Peyer's patch (tissue), 4 donors: ENCODE results near the gene ZPBP2. TPM values are rescaled to one million over a fixed set of nuclear protein-coding genes. Genes with fewer than 3 reads are reported as not detected.
"Not testable (repeated sequence)": the region's sequence is repeated elsewhere in the genome, so short reads cannot be mapped to it uniquely, and the experiment has no call there.

Experiments used
- DNase-seq, 3 donors: peaks; one replicate each; pipeline ENCODE4 v3.0.0-alpha.2; 2017 to 2019
- H3K27ac ChIP-seq, 4 donors: fragments of 200-600 bp; sonication (generic); one replicate each; pipeline ENCODE4 v1.5.1; 2016 to 2019
- H3K27me3 ChIP-seq, 2 donors: fragments of 200-600 bp; sonication (generic); one replicate each; pipeline ENCODE4 v1.5.1; 2019
- H3K36me3 ChIP-seq, 3 donors: fragments of 200-600 bp; sonication (generic); one replicate each; pipeline ENCODE4 v1.5.1; 2016 to 2019
- H3K4me1 ChIP-seq, 4 donors: fragments of 200-600 bp; sonication (generic); one replicate each; pipeline ENCODE4 v1.5.1; 2016 to 2019
- H3K4me3 ChIP-seq, 4 donors: fragments of 200-600 bp; sonication (generic); 1 replicate in 3 of 4; 2 replicates in 1 of 4; pipeline ENCODE4 v1.5.1; 2016 to 2019; ENCODE audit warnings: mild to moderate bottlenecking in 1 of 4
- H3K9me3 ChIP-seq, 4 donors: fragments of 200-600 bp; sonication (generic); one replicate each; pipeline ENCODE4 v1.5.1; 2016 to 2019; ENCODE audit warnings: mild to moderate bottlenecking in 1 of 4
- POLR2A ChIP-seq, 2 donors: fragments of 450-650 bp; IDR thresholded peaks; one replicate each; pipeline ENCODE4 v1.5.1; 2017; ENCODE audit warnings: antibody characterized with exemption in 2 of 2, mild to moderate bottlenecking in 2 of 2, moderate library complexity in 2 of 2
- total RNA-seq, 4 donors: library from RNA; depleted of rRNA; stranded (reverse); fragments of >200 nt; gene quantifications; one replicate each; pipeline ENCODE4 v1.1.0, GENCODE V29; 2016
- TF ChIP-seq, protein P1 (sequence below), 6 experiments: fragments of 450-650 bp in 4 of 6; fragments of 200-600 bp in 2 of 6; sonication (generic) in 1 of 6; IDR thresholded peaks; one replicate each; pipeline ENCODE4 v1.5.1; 2017 to 2019; ENCODE audit warnings: antibody characterized with exemption in 6 of 6, mild to moderate bottlenecking in 3 of 6, moderate library complexity in 1 of 6

Gene ZPBP2
- total RNA-seq, 4 donors from 2014 or later: not detected

DNA sequence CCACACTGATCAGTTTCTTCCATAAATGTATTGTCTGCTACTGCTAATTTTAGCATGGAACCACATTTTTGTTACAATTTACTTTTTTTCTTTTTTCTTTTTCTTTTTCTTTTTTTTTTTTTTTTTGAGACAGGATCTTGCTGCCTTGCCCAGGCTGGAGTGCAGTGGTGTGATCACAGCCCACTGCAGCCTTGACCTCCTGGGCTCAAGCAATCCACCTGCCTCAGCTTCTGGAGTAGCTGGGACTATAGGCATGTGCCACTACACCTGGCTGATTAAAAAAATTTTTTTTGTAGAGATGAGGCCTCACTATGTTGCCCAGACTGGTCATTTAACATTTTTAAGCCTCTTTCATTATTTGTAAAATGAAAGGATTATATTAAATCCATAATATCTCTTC is 19.1 kb downstream of the ZPBP2 start:
- Histone ChIP-seq H3K27ac (no peak overlapping the region), H3K9me3 (no peaks in the 10 kb centered on the region), H3K4me1 (no peaks in the 10 kb centered on the region), H3K27me3 (no peaks in the 10 kb centered on the region), H3K36me3 (no peaks in the 10 kb centered on the region), H3K4me3 (no peak overlapping the region)
- DNase-seq: no peak
- TF ChIP-seq POLR2A (IDR thresholded peaks at IDR 0.05): no peak
- TF ChIP-seq, protein P1, sequence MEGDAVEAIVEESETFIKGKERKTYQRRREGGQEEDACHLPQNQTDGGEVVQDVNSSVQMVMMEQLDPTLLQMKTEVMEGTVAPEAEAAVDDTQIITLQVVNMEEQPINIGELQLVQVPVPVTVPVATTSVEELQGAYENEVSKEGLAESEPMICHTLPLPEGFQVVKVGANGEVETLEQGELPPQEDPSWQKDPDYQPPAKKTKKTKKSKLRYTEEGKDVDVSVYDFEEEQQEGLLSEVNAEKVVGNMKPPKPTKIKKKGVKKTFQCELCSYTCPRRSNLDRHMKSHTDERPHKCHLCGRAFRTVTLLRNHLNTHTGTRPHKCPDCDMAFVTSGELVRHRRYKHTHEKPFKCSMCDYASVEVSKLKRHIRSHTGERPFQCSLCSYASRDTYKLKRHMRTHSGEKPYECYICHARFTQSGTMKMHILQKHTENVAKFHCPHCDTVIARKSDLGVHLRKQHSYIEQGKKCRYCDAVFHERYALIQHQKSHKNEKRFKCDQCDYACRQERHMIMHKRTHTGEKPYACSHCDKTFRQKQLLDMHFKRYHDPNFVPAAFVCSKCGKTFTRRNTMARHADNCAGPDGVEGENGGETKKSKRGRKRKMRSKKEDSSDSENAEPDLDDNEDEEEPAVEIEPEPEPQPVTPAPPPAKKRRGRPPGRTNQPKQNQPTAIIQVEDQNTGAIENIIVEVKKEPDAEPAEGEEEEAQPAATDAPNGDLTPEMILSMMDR (IDR thresholded peaks at IDR 0.05): no peak

DNA sequence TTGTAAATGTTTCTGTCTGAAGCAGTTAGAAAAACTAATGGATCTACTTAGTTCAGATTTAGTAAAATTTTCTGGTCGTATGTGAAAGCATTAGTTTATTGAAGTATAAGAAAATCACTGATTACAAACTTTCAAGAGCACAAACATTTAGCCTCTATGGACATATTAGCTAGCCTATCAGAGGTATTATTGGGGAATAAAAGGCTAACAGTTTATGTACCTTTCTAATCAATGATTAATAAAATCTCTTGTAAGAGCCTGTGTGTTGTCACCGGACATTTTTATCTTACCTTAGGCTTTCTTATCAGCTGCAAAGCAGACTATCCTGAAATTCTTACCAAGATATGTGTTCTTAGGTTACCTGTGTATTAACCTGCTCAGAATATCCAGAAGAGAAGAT is 21.2 kb downstream of the ZPBP2 start:
- no peaks in the 10 kb centered on the region for H3K36me3 ChIP-seq
- no peaks in the 10 kb centered on the region for H3K9me3 ChIP-seq
- TF ChIP-seq POLR2A (IDR thresholded peaks at IDR 0.05): no peak
- TF ChIP-seq, protein P1 (IDR thresholded peaks at IDR 0.05): no peak
- H3K27me3 ChIP-seq: no peaks in the 10 kb centered on the region
- DNase-seq: no peak
- no peak overlapping the region for H3K27ac ChIP-seq
- no peak overlapping the region for H3K4me3 ChIP-seq
- no peaks in the 10 kb centered on the region for H3K4me1 ChIP-seq

DNA sequence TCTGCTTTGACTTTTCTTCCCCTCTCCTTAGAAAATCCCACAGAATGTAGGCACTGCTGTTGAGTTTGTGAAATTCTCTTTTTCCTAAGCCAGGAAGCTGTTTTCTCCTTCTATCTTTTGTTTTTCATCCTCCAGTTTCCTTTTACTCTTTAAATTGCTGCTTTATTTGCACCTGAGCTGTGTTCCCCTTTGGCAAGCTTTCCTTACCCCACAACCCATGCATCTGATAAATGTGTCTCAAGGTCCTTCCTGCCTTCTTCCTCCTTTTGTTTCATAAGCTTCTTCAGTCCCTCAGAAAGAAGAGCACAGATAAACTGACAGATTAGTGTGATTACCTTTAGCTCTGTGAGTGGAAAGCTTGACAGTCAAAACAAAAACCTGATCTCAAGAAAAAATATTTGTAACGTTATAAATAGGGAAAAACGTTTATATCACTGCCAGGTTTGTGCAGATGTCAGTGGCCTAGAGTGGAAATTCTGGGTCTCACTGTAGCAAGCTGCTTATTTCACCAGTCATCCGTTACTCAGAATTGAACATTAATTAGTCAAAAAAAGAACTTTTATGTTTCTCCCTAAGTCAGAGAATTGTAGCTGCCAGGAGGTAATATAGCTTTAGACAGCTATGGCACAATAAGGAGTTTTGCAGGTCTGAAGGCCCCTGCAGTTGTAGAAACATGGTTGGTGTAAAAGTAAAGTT is 26.8 kb downstream of the ZPBP2 start:
- Histone ChIP-seq H3K36me3 (no peaks in the 10 kb centered on the region), H3K27ac (no peak overlapping the region), H3K27me3 (no peaks in the 10 kb centered on the region), H3K9me3 (no peaks in the 10 kb centered on the region), H3K4me1 (no peaks in the 10 kb centered on the region), H3K4me3 (no peak overlapping the region)
- DNase-seq: no peak
- TF ChIP-seq, protein P1 (IDR thresholded peaks at IDR 0.05): no peak
- no peak for TF ChIP-seq POLR2A (IDR thresholded peaks at IDR 0.05)

GRCh38 chr17:39898088-39898487 is 30.1 kb downstream of the ZPBP2 start:
- Histone ChIP-seq H3K27me3 (no peaks in the 10 kb centered on the region), H3K36me3 (peaks cover 0 to 7% (median 0%) of the 10 kb centered on the region in 3 donors), H3K27ac (no peak overlapping the region), H3K4me3 (no peak overlapping the region), H3K9me3 (no peaks in the 10 kb centered on the region), H3K4me1 (no peaks in the 10 kb centered on the region)
- no peak for DNase-seq
- TF ChIP-seq, protein P1 (IDR thresholded peaks at IDR 0.05): no peak
- TF ChIP-seq POLR2A (IDR thresholded peaks at IDR 0.05): no peak

- TF ChIP-seq, protein P1 (IDR thresholded peaks at IDR 0.05): no peak
- TF ChIP-seq POLR2A (IDR thresholded peaks at IDR 0.05): no peak
- Histone ChIP-seq H3K36me3 (peaks cover 0 to 18% (median 0%) of the 10 kb centered on the region in 3 donors), H3K4me1 (no peaks in the 10 kb centered on the region), H3K27me3 (no peaks in the 10 kb centered on the region), H3K4me3 (no peak overlapping the region), H3K9me3 (no peaks in the 10 kb centered on the region), H3K27ac (no peak overlapping the region)
- no peak for DNase-seq
Observed at GRCh38 chr17:39899215-39899614, 31.2 kb downstream of the ZPBP2 start.

- not testable (repeated sequence) for H3K4me3 ChIP-seq
Observed at GRCh38 chr17:39902027-39902426, 34.0 kb downstream of the ZPBP2 start.

More at GRCh38 chr17:39902027-39902426, 34.0 kb downstream of the ZPBP2 start:
- not testable (repeated sequence) for H3K27ac ChIP-seq, DNase-seq, H3K9me3 ChIP-seq, H3K27me3 ChIP-seq, H3K4me1 ChIP-seq
- H3K36me3 ChIP-seq: peaks cover 0 to 30% (median 0%) of the 10 kb centered on the region in 3 donors
